CD4-positive, alpha-beta T cell treated with Interleukin-6 for 4 hours (primary cell): ENCODE measurements around the gene ACTA1.
"Not testable (repeated sequence)": the region's sequence is repeated elsewhere in the genome, so short reads cannot be mapped to it uniquely, and the experiment has no call there.

Experiments
- DNase-seq: peaks from one replicate; pipeline ENCODE4 v3.0.0-alpha.2; 2020; ENCODE audit warnings: mixed read lengths

ACTA1 gene

GRCh38 chr1:229438021-229438420 is 4.1 kb upstream of the ACTA1 start:
- no peak for DNase-seq

- DNase-seq: no peak
Observed at GRCh38 chr1:229437443-229437842, 3.5 kb upstream of the ACTA1 start.

- DNase-seq: no peak
Observed at GRCh38 chr1:229436201-229436600, 2.3 kb upstream of the ACTA1 start.

- DNase-seq: no peak
Observed at GRCh38 chr1:229434641-229435051, 752 bp upstream of the ACTA1 start.

- no peak for DNase-seq
Observed at GRCh38 chr1:229433364-229434004, 410 bp downstream of the ACTA1 start.

GRCh38 chr1:229432905-229433304 is 989 bp downstream of the ACTA1 start:
- DNase-seq: no peak

- no peak for DNase-seq
Observed at GRCh38 chr1:229432116-229432461, 1.8 kb downstream of the ACTA1 start.

- no peak for DNase-seq
Observed at GRCh38 chr1:229431284-229432115, 2.4 kb downstream of the ACTA1 start.

- DNase-seq: peak; percentile 43
Observed at GRCh38 chr1:229430761-229431283, 3.1 kb downstream of the ACTA1 start.

- DNase-seq: no peak
Observed at GRCh38 chr1:229428256-229428655, 5.6 kb downstream of the ACTA1 start.

- no peak for DNase-seq
Observed at GRCh38 chr1:229427572-229427971, 6.3 kb downstream of the ACTA1 start.

- no peak for DNase-seq
Observed at GRCh38 chr1:229425564-229426159, 8.2 kb downstream of the ACTA1 start.

GRCh38 chr1:229420765-229421164 is 13.1 kb downstream of the ACTA1 start:
- DNase-seq: no peak

GRCh38 chr1:229420224-229420623 is 13.7 kb downstream of the ACTA1 start:
- no peak for DNase-seq

GRCh38 chr1:229418586-229418985 is 15.3 kb downstream of the ACTA1 start:
- not testable (repeated sequence) for DNase-seq

GRCh38 chr1:229412810-229413209 is 21.1 kb downstream of the ACTA1 start:
- not testable (repeated sequence) for DNase-seq

GRCh38 chr1:229412056-229412455 is 21.8 kb downstream of the ACTA1 start:
- DNase-seq: no peak

- DNase-seq: no peak
Observed at GRCh38 chr1:229411434-229412055, 22.3 kb downstream of the ACTA1 start.

GRCh38 chr1:229410692-229411433 is 23.0 kb downstream of the ACTA1 start:
- no peak for DNase-seq

- no peak for DNase-seq
Observed at GRCh38 chr1:229410370-229410691, 23.6 kb downstream of the ACTA1 start.

GRCh38 chr1:229409616-229410369 is 24.1 kb downstream of the ACTA1 start:
- DNase-seq: no peak

GRCh38 chr1:229408458-229409037 is 25.3 kb downstream of the ACTA1 start:
- no peak for DNase-seq
